Skin of body (tissue), 2 donors: ENCODE data around the gene PLA2G4E. TPM values are rescaled to one million over a fixed set of nuclear protein-coding genes. Genes with fewer than 3 reads are reported as not detected.
A peak's percentile ranks its signal among the peaks of the same experiment; 100 is the strongest.

Experiments used
- DNase-seq: peaks from one replicate; lab custom pipeline; 2025; lab: John Stamatoyannopoulos, UW
- total RNA-seq: library from RNA; depleted of rRNA; stranded (reverse); fragments of >200 nt; gene quantifications from one replicate; pipeline ENCODE4 v1.2.3, GENCODE V29; 2014

The PLA2G4E gene
- total RNA-seq, 1 donor from 2014 or later, result 33.8 TPM

DNA sequence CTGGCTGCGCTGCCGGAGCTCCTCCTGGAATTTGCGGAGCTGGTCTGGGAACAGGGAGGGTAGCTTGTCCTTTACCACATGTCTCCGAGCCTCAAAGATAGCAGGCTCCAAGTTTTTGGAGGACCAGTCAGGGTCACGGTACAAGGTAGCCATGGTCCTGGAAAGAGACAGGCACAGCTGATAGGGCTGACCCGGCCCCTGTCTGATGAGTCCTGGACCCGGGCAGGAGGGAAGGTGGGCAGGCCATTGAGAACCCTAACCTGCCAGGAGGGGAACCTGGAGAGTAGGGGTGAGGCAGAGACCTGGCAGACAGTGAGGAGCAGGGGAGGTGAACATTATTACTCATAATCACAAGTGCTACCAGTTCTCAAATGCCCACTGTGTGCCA is 28.0 kb downstream of the PLA2G4E start:
- DNase-seq, result no peak

DNA sequence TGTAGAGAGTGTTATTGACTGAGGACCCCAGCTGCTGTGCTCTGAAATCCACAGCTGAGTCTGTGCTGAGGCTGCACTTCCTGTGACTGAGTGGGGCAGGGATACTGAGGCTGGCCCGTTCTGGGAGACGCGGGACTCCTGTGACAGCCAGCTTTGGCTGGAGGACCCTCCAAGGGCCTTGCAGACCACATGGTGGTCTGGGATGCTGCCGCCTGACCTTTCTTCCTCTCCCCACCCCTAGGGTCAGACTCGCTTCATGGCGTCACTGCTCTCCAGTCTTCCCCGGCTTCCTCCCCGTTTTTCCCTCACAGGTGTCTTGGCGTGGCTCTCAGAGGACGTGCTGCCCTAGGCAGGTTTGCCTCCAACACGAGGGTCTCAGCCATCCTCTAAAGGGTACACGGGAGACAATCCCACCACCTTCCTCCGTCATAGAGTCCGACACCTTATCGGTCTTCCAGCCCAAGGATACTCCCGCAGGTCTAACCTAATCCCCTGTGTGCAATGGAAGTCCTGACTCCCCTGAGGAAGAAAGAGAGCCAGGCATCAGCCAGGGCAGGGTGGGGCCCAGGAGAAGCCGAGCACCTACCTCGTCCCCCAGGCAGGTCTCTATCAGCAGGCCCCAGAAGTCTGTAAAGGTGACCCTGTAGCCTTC is 28.6 kb downstream of the PLA2G4E start:
- no peak for DNase-seq

DNA sequence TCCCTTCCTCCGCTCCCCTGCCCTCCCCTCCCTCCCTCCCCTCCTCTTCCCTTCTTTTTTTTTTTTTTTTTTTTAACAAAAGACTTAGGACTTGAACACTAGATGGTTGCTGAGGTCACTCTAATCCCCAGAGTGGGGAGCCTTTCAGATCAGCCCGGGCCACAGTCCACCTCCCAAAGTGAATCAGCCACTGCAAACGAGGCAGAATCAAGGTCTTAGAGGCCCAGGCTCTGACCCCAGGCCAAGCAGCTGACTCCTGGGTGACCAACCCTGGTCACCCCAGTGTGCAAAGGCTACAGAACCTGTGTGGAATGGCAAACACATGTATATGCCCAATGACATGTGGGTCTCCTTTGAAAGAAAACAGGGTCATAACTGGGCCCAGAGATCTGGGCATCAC is 30.2 kb downstream of the PLA2G4E start:
- no peak for DNase-seq

DNA sequence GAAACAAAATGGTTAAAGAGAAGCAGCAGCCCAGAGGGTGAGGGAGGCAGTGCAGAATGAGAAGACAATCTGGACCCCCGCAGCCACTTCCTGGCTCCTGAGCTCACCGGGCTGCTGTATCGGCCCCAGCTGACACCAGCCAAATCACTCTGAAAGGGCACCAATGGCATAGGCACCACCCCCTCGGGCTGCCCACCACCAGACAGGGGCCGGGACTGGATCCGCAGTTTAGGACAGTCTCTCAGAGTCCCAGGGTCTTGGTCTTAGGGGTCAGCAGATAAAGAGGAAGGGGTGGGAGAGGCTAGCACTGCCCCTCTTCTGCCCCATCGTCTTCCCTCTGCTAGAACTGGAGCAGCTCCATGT is 30.6 kb downstream of the PLA2G4E start:
- DNase-seq, result no peak

DNA sequence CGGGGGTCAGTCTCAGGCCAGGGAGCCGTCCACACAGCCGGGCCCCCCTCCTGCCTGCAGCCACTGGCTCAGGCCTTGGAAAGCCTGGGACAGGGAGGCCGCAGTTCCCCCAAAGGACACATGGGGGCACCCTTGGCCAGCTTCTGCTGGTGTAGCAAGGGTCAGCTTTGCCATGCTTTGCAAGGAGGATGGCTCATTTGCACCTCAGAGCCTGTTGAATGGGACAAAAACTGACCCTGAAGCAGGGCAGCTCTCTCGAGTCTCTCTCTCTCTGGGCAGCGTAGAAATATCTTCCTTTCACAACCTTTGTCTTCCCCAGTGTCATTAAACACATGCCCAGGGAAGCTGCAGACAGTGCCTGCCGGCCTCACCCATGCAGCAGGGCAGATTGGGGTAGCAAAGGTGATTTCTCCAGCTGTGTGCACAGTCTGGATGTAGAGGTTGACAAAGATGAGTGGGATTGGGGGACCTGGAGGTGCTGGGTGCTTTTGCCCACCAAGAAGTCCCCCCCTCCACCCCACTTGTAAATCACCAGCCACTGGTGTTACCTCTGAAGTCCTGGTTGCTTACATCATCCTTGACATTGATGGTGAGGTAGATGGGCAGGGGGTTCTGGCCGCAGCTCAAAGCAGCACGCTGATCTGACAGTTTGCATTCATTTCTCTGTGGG is 31.1 kb downstream of the PLA2G4E start:
- peak; percentile 68 for DNase-seq

DNA sequence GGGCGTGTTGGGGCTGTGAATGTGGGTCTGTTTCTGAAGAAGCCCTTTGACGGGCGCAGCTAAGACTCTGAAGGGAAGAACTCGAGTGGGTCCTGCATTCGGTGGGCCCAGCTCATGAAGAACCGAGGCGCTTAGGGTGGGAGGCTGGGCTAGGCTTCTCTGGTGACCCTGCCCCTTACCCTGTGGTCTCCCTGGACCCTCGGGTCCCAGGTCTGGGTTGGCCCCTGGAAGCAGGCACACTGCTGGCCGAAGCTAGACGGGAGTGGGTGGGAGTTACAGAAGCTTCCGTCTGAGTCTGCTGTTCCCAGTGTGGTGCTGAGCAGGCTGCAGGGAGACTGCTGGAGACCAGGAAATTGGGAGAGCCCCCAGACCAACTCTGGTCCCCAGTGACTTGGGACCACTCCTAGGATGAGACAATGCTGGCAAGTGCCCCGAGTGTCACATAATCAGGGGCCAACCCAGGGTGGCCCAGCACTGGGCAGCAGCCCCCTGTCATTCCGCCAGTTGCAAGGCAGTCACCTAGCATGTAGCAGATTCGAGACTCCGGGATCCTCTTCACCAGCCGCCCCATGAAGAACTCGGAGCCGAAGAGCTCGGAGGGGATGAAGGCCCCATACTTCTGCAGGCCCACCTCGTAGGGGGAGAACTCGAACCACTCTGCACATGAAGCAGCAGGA is 31.8 kb downstream of the PLA2G4E start:
- no peak for DNase-seq

DNA sequence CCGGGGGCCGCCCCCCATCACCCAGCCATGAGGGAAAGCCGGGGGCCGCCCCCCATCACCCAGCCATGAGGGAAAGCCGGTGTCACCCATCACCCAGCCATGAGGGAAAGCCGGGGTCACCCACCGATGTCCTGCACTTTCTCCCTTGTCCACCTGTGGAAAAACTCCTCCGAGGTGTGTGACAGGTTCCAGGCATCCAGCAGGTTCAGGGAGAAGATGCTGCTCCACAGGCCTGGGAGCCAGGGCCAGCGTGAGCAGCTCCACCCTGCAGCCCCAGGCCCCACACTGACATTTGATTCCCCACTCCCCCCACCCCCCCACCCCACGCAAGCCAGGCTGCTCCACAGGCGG is 32.9 kb downstream of the PLA2G4E start:
- DNase-seq, result no peak

DNA sequence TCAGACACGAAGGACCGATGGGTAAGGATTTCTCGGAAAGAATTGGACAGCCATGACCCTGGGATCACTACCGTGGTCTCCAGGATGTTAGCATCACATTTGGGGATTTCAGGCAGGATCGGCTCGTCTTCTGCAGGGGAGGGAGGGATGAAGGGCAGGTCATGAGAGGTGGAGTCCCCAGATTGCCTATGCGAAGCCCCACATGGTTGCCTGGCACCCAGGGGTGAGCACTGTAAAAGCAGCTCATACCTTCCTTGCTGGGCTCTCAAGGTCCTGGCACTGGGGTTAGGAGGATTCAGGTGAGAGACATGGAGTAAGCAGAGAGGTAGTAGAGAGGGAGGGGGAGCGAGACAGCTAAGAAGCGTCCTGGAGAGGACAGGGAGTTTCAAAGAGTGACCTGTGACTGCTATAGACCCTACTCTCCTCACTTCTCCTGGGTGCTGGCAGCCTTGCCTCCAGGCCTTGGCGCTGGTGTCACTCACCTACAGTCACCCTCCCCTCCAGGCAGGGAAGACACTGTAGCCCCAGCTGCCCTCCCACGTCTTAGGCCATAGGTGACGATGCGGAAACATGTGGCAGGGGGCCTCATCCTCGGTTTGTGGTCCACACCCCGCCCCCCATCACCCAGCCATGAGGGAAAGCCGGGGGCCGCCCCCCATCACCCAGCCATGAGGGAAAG is 33.5 kb downstream of the PLA2G4E start:
- DNase-seq, result no peak

DNA sequence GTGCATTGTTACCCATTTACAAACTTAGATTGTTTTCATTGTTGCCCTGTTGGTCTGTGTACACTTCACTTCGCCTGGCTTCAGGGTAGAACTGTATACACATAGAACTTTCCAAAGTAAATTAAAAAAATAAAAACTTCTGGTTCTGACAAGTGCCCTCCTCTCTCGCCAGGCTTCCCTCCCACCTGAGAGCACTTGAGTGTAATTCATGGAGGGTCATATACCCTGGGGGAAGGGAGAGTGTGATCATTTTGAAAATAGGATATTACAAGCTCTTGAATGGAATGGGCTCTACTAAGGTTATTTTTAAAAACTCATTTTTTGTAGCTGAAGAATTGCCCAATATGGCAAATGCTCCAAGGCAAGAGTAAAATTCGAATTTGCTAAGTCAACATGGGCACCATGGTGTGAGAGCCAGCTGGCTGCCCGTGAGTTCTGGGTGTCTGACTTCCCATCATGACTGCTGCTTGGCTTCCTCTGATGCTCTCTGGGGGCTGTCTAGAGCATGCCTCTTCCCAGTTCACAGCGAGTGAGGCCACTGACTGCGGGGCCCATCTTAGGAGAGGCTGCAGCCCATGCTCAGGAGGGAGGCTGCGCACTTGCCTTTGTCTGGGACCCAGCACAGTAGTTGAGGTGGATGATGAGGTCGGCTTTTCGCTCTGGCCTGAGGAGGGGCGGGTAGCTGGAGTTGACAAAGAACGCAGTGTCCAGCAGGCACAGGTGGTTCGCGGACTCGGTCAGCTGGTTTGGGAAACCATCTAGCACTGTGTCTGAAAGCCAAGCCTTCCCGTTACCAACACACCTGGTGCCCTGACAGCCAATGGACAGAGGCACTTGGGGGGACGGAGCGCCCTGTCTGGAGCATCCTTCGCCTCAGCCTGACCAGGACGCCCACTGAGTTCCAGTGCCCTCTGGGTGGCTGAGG is 35.3 kb downstream of the PLA2G4E start:
- DNase-seq, result no peak

DNA sequence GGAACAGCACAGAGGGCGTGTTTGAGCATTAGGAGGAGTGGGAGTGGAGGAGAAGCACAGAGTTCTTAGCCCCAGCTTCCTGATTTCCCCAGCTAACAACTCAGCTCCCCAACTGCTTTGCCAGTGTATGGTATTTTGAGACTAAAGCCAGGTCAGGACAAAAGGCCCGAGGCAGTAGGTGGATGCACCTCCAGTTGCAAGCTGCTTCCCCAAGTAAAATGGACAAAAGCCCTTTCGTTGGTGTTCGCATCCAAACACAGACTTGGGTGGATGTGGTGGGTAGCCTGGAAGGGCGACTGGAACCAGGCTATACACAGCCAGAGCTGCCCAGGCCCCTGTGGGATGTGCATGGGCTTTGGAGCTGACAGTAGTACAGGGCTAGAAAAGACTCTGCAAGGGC is 36.2 kb downstream of the PLA2G4E start:
- no peak for DNase-seq

DNA sequence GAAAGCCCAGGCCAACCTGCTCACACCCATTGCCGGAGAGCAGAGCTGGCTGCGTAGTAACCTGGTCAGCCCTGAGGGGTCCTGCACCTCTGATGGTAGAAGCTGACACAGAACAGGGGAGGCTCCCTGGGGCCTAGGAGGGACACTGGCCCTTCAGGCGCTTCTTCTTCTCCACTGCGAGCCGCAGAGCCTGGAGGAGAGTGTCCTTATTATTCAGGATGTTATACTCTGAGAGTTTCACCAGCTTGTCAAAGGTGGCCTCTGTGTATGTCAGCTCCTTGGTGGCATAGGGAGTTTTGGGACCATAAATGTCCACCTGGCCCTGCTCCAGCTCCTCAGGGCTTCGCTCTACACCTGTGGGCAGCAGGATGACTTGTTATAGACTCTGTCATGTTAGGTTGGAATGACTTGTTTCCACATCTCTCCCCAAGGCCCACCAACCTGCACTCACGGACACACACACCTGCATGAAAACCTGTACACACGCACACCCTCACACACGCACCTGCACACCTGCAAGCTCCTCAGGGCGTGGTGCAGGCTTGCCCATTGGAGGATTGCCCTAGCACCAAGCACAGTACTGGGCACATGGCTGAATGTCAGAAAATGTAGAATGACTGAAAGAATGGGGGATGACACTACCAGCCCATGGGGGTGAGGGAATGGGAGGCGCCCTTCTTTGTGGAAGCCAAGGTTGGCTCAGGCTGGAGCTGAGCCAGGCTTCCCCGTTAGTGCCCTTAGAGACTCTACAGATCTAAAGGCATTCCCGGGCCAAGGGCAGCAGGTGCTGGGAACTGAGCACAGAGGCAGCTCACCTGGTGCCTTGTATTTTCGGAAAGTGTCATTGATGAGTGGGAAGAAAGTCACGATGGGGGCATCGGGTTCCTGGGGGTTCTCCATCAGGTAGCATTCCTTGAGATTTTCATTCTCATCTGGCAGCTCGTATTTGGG is 36.9 kb downstream of the PLA2G4E start:
- DNase-seq, result no peak

DNA sequence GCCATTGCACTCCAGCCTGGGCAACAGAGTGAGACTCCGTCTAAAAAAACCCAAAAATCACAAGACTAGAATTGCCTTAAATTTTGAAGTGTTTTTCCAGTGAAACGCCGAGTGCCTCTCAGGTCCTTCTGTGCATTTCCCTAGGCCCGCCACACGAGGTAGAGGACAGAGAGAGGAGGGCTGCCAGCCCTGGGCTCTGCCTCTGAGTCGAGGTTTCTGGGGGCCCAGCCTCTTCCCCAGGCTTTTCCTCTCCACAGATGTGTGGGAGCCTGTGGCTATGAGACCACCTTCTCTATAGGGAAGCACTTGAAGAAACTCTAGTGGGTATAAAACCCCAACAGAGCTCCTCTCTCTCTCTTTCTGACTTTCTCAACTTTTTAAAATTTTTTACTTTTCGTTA is 37.6 kb downstream of the PLA2G4E start:
- no peak for DNase-seq

DNA sequence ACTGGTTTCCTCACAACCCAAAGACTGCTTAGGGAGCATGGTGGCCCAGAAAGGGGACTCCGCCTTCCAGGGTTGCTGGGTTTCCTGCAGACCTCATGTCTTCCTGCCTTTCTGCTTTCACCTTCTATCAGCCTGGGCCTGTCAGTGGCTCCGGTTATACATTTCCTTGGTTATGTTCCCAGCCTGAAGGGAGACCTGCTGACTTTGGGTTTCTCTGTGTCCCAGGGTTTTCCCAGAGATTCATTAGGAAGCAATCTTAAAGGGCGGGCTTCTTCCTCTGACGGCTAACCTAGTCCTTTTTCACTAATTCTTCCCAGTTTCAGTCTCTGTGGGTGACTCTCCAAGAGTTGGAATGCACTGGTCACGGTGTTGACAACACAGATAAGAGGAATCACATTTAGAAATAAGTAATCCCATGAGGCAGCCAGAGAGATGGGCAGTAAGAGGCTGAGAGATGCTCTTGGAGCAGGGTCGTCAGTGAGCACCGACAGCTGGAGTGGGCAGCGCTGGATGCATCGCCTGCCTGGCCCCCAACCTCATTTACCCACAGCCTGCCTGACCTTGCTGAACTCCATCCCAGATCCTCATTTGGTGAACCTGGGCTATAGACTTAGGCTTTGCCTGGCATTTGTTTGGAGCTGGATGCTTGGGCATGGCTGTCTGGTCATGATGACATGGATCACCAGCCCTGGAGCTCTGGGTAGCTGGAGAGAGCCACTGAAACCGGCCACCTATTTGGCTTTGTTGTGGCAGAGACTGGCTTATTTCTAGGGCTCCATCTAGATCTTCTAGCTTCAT is 38.5 kb downstream of the PLA2G4E start:
- DNase-seq, result no peak

DNA sequence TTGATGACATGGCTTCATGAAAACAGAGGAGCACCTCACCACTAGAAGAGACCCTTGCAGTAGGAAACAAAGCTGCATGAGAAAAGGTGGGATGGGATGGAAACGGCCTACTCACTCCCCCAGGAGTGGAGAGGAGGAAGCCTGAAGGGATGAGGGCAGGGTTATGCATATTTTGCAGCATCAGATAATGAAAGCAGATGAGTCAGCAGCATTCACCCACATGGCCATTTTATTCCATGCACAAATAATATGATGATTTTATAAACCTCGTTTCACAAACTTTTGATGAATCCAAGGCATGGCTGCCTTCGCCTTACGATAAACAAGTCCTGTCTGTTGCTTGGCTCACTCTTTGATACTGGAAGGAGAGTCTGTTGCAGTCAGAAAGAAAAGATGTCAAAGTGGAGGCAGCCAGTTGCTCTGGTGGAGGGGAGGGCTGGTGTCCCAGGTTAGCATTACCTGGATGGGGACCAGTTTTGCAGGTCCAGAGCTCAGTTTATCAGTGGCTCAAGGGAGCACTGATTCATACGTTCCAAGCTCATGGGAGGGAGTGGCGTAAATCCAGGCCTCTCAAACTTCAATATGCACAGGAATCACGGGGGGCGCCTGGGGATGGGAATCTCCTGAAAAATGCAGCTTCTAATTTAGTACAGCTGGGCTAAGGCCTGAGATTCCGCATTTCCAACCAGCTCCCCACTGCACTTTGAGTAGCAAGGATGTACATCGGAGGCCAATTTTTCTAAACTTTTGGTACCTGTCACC is 39.3 kb downstream of the PLA2G4E start:
- no peak for DNase-seq

DNA sequence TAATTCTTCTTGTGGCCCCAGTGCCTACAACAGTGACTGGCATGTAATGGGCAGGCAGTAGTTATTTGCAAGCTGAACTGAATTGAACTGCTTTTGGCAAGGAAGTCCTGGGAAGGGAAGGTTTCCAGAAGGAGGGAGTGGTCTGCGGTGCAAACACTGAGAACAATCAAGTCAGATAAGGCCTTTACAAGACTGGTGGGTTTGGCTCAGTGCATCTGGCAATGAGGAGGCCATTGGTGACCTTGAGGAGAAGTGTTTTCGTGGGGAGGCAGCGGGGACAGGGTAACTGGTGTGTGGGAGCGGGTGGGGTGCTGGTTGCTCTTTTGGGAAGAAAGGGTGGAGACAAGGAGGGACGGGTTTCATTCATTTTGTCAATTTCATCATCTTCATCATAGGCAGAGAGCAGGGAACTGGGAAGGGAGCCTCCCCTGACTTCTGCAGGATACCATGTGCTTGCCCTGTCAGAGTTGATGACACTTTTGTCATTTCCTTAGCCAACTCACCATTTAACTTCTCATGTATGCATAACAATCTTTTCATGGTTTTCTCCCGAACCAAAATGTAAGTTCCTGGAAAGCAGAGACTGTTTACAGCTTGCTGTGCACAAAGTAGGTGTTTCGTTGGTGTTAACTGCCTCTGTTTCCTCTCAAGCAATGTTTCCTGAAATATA is 40.1 kb downstream of the PLA2G4E start:
- DNase-seq, result no peak

DNA sequence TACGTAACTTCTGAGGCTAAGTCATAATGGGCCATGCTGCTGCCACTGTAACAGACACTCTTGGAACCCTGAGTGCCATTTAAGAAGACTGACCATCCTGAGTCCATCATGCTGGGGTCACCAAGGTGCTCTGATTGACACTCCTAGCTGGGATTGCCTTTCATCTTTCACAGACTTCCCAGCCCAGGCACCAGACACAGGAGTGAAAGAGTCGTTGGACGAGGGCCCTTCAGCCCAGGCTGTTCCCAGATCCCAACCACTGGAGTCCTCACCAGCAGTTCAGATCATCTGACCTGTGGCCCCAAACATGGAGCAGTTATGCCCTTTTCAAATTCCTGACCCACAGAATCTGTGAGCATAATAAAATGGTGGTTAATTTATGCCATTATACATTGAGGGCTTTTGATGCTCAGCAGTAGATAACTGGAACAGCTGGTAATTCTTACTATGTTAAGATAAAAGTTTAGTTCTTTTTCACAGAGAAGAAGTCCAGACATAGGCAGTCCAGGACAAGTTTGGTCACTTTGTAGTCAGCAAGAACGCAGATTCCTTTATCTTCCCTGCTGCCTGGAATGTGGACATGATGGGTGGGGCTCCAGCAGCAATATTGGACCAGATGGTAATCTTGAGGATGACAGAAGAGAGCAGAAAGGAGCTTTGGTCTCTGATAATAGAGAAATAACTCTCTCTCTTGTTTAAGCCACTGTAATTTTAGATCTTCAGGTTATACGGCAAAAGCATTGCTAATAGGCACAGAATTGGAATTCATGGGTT is 41.2 kb downstream of the PLA2G4E start:
- no peak for DNase-seq

DNA sequence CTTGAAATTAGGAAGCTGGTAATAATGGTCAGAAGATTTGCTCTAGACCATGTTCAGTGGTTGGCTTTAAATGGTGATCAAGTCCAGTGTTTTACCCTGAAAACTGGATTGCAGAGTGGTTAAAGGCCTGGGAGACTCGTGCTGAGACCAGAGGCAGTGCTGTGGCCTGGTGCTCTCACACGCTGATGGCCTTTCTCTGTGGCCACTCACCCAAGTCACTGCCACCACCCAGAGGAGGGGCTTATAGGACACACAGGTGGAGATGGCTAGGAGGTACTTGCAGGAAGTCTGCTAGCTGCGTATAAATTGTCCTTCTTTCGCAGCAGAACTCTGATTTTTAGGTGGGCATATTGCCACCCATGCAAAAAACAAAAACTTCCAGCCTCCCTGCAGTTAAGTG is 42.3 kb downstream of the PLA2G4E start:
- DNase-seq, result no peak
